GM12878 (cell line): Measurements from ENCODE around the gene TOMM5. TPM values are rescaled to one million over a fixed set of nuclear protein-coding genes. Genes with fewer than 3 reads are reported as not detected.

ENCODE experiments used
- ASH2L ChIP-seq: fragments of 300-600, 200-600 bp; sonication (generic); IDR thresholded peaks from 2 replicates; pipeline ENCODE4 v1.6.1; 2017; ENCODE audit warnings: low read depth, mild to moderate bottlenecking, borderline replicate concordance
- BCL11A ChIP-seq: IDR thresholded peaks from 2 replicates; pipeline ENCODE4 v1.6.1; 2011; ENCODE audit warnings: low read depth, low read length
- EGR1 ChIP-seq, 2 experiments: IDR thresholded peaks; 1 replicate in 1 of 2; 2 replicates in 1 of 2; pipeline ENCODE4 v1.6.1; 2011 to 2012; ENCODE audit warnings: low read depth in 2 of 2, low read length in 2 of 2, borderline replicate concordance in 1 of 2, mild to moderate bottlenecking in 1 of 2, moderate library complexity in 1 of 2
- ETV6 ChIP-seq, 2 experiments: fragments of 450-650 bp in 1 of 2; IDR thresholded peaks in 1 of 2; conservative IDR thresholded peaks in 1 of 2; 2 replicates each; pipeline ENCODE4 v1.6.1; 2014; ENCODE audit warnings: antibody characterized with exemption in 1 of 2, borderline replicate concordance in 1 of 2, low read depth in 1 of 2, mild to moderate bottlenecking in 1 of 2, moderate library complexity in 1 of 2
- FOXK2 ChIP-seq: fragments of 450-650 bp; IDR thresholded peaks from 2 replicates; pipeline ENCODE4 v1.6.1; 2017; ENCODE audit warnings: mild to moderate bottlenecking, moderate library complexity
- MLLT1 ChIP-seq: fragments of 450-650 bp; IDR thresholded peaks from 2 replicates; pipeline ENCODE4 v1.6.1; 2016; ENCODE audit warnings: mild to moderate bottlenecking
- PAX5 ChIP-seq: IDR thresholded peaks from 2 replicates; pipeline ENCODE4 v1.6.1; 2011; ENCODE audit warnings: low read depth, low read length, borderline replicate concordance
- PKNOX1 ChIP-seq: fragments of 450-650 bp; IDR thresholded peaks from 2 replicates; pipeline ENCODE4 v1.6.1; 2016; ENCODE audit warnings: mild to moderate bottlenecking
- PML ChIP-seq: IDR thresholded peaks from 2 replicates; pipeline ENCODE4 v1.6.1; 2012; ENCODE audit warnings: low read length, inconsistent platforms
- RAD21 ChIP-seq: IDR thresholded peaks from 2 replicates; pipeline ENCODE4 v1.6.1; 2011; ENCODE audit warnings: mild to moderate bottlenecking, low read depth, low read length, moderate library complexity; ENCODE audit not compliant: insufficient read depth
- RCOR1 ChIP-seq: conservative IDR thresholded peaks from 2 replicates; pipeline ENCODE4 v1.6.1; 2012; ENCODE audit warnings: low read depth, low read length, improper control_type of control experiment
- RELA ChIP-seq: fragments of 450-650 bp; IDR thresholded peaks from 2 replicates; pipeline ENCODE4 v1.8.0; 2014; ENCODE audit warnings: borderline replicate concordance; ENCODE audit not compliant: partially characterized antibody
- SIN3A ChIP-seq: IDR thresholded peaks from 2 replicates; pipeline ENCODE4 v1.6.1; 2012; ENCODE audit warnings: low read depth, low read length, improper control_type of control experiment
- SMAD5 ChIP-seq: IDR thresholded peaks from 2 replicates; pipeline ENCODE4 v1.6.1; 2016; ENCODE audit warnings: antibody characterized with exemption, low read depth
- SMARCA5 ChIP-seq: fragments of 450-650 bp; IDR thresholded peaks from 2 replicates; pipeline ENCODE4 v1.6.1; 2017; ENCODE audit warnings: mild to moderate bottlenecking
- SRF ChIP-seq, 2 experiments: IDR thresholded peaks; 2 replicates each; pipeline ENCODE4 v1.6.1; 2011; ENCODE audit warnings: low read depth in 2 of 2, low read length in 2 of 2, mild to moderate bottlenecking in 1 of 2, moderate library complexity in 1 of 2
- STAT3 ChIP-seq: IDR thresholded peaks from 2 replicates; pipeline ENCODE4 v1.6.1; 2011; ENCODE audit warnings: low read depth, low read length, improper control_type of control experiment
- SUPT20H ChIP-seq: IDR thresholded peaks from 2 replicates; pipeline ENCODE4 v1.6.1; 2011; ENCODE audit warnings: low read depth, mild to moderate bottlenecking, low read length, moderate library complexity, borderline replicate concordance; ENCODE audit not compliant: control insufficient read depth
- USF1 ChIP-seq: IDR thresholded peaks from 2 replicates; pipeline ENCODE4 v1.6.1; 2011; ENCODE audit warnings: borderline replicate concordance, low read depth, mild to moderate bottlenecking, moderate library complexity, mixed read lengths, low read length; ENCODE audit not compliant: insufficient read depth; ENCODE audit errors: extremely low read length
- ZBED1 ChIP-seq: IDR thresholded peaks from 2 replicates; pipeline ENCODE4 v1.6.1; 2016; ENCODE audit warnings: borderline replicate concordance
- ZNF217 ChIP-seq: fragments of 450-650 bp; IDR thresholded peaks from 2 replicates; pipeline ENCODE4 v1.6.1; 2017; ENCODE audit warnings: antibody characterized with exemption, mild to moderate bottlenecking
- ZNF622 ChIP-seq: fragments of 450-650 bp; IDR thresholded peaks from 2 replicates; pipeline ENCODE4 v1.6.1; 2017; ENCODE audit warnings: mild to moderate bottlenecking, inconsistent platforms
- ZNF687 ChIP-seq: fragments of 450-650 bp; IDR thresholded peaks from 2 replicates; pipeline ENCODE4 v1.6.1; 2017; ENCODE audit warnings: mild to moderate bottlenecking, moderate library complexity
- polyA plus RNA-seq, 11 experiments: library from polyadenylated mRNA; depleted of rRNA in 4 of 11; unstranded in 6 of 11; stranded (reverse) in 5 of 11; fragments of >200 nt; fragmentation: Nextera tagmentation in 4 of 11; fragmentation: Illumina TruSeq in 1 of 11; extraction: Ambion mirVana in 4 of 11; extraction: Trizol in 1 of 11; gene quantifications; 1 replicate in 1 of 11; 2 replicates in 10 of 11; pipeline versions ENCODE4 v1.2.1 to v1.2.3, GENCODE V29; 2011 to 2016; ENCODE audit warnings: inconsistent platforms in 2 of 11, missing spikeins in 2 of 11, low read depth in 1 of 11
- total RNA-seq, 4 experiments: library from RNA; depleted of rRNA in 3 of 4; stranded (reverse); fragments of >200 nt in 3 of 4; fragmentation: Illumina TruSeq in 1 of 4; extraction: Trizol in 1 of 4; gene quantifications; 2 replicates each; pipeline versions ENCODE4 v1.2.1 to v1.2.3, GENCODE V29; 2013 to 2021

TOMM5 gene
- total and polyA plus RNA-seq, 10 of the 15 experiments (the other 5 are each of a cell fraction or from before 2014, with no cell fraction given) = 152 to 1,143 (median 351) TPM

GRCh38 chr9:37565661-37566618 lies 26.5 kb downstream of the TOMM5 start (continued):
- no peak for TF ChIP-seq ZNF622
- no peak for TF ChIP-seq ZNF217
- 0 out of 2 replicates have a peak, but pooled peaks have one; percentile 38 for TF ChIP-seq PAX5
- TF ChIP-seq ETV6 (conservative IDR thresholded peaks at IDR 0.05 in 1 of 2, IDR thresholded peaks at IDR 0.05 in 1 of 2; ENCODE audit: borderline replicate concordance in 1 of 2, low read depth in 1 of 2) = no peak; a peak in 1 of 4 replicates
- no peak for TF ChIP-seq USF1
- 0 out of 2 replicates have a peak, but pooled peaks have one; percentile 26 for TF ChIP-seq BCL11A
- TF ChIP-seq STAT3 = no peak
- no peak for TF ChIP-seq RELA
- no peak for TF ChIP-seq SUPT20H
- no peak for TF ChIP-seq PKNOX1
- no peak for TF ChIP-seq RCOR1
- TF ChIP-seq EGR1 (IDR thresholded peaks at IDR 0.05; ENCODE audit: borderline replicate concordance in 1 of 2, low read depth in 2 of 2, low read length in 2 of 2) = no peak
- no peak for TF ChIP-seq SRF (IDR thresholded peaks at IDR 0.05; ENCODE audit: low read depth in 2 of 2, low read length in 2 of 2)
- TF ChIP-seq ZBED1 = no peak
- no peak for TF ChIP-seq SIN3A
- no peak for TF ChIP-seq MLLT1
- TF ChIP-seq ASH2L = no peak
- TF ChIP-seq SMAD5 = no peak
- TF ChIP-seq PML = peak; percentile 34; the same call in 1 of the 2 replicates
- no peak for TF ChIP-seq FOXK2
- no peak for TF ChIP-seq RAD21
- no peak for TF ChIP-seq SMARCA5
- no peak for TF ChIP-seq ZNF687
